HCT116 (cell line): ENCODE measurements around the gene BIRC6. TPM values are rescaled to one million over a fixed set of nuclear protein-coding genes. Genes with fewer than 3 reads are reported as not detected.

Experiments
- ATAC-seq: fragments of 200-7000 bp; cut with Tn5 transposase; 2 replicates; pipeline ENCODE4 v1.9.1; 2020; ENCODE audit warnings: mild to moderate bottlenecking, moderate library complexity
- BruUV-seq: library from RNA; stranded (reverse); fragments of 400-500 nt; replicated peaks from 2 replicates; lab custom pipeline; 2021; lab: Mats Ljungman, UMichigan
- CTCF ChIA-PET: fragments of 300-600 bp; sonication (Branson Sonifier 250); formaldehyde crosslinking; loops from one replicate; lab custom pipeline; 2021; ENCODE audit warnings: antibody characterized with exemption; lab: Charles Lee
- POLR2A ChIA-PET: fragments of 300-600, 350-600 bp; sonication (Branson Sonifier 250); formaldehyde crosslinking; loops from one replicate; lab custom pipeline; 2021; ENCODE audit warnings: antibody characterized with exemption; lab: Charles Lee
- RAD21 ChIA-PET, 2 experiments: fragments of 300-600 bp; sonication (Branson Sonifier 250); formaldehyde crosslinking; loops; one replicate each; lab custom pipeline; 2023; ENCODE audit warnings: low total read pairs in 2 of 2; ENCODE audit not compliant: uncharacterized antibody in 2 of 2, unreplicated experiment in 2 of 2, low non-redundant PET in 1 of 2; lab: Charles Lee
- DNase-seq: peaks from one replicate; pipeline ENCODE4 v3.0.0-alpha.2; 2010; ENCODE audit warnings: low read depth, low spot score
- H2AFZ ChIP-seq: fragments of 200-600 bp; shearing (Covaris generic), sonication (generic); 2 replicates; pipeline ENCODE4 v1.6.1; 2017; ENCODE audit warnings: low read depth, mixed run types, mixed read lengths, antibody characterized with exemption, low read length; ENCODE audit not compliant: poor library complexity, severe bottlenecking
- H3K27ac ChIP-seq: 2 replicates; pipeline ENCODE4 v1.5.1; 2012; ENCODE audit warnings: low read depth, low read length
- H3K27me3 ChIP-seq: fragments of 200-600 bp; sonication (generic); 2 replicates; pipeline ENCODE4 v1.6.1; 2016; ENCODE audit warnings: mixed run types, low read length, mixed read lengths; ENCODE audit not compliant: insufficient read depth
- H3K36me3 ChIP-seq, 2 experiments: fragments of 200-500 bp in 1 of 2; fragments of 200-600 bp in 1 of 2; sonication (Bioruptor generic) in 1 of 2; sonication (generic) in 1 of 2; 2 replicates each; pipeline versions ENCODE4 v1.5.1 to v1.6.1; 2014 to 2016; ENCODE audit warnings: low read length in 2 of 2, inconsistent platforms in 1 of 2, mixed read lengths in 1 of 2, mixed run types in 1 of 2; ENCODE audit not compliant: insufficient read depth in 2 of 2, control insufficient read depth in 1 of 2
- H3K4me1 ChIP-seq, 2 experiments: fragments of 200-600 bp in 1 of 2; sonication (generic) in 1 of 2; 2 replicates each; pipeline versions ENCODE4 v1.5.1 to v1.6.1; 2012 to 2017; ENCODE audit warnings: low read length in 2 of 2, inconsistent platforms in 1 of 2, mild to moderate bottlenecking in 1 of 2, mixed read lengths in 1 of 2, mixed run types in 1 of 2, moderate library complexity in 1 of 2; ENCODE audit not compliant: insufficient read depth in 2 of 2, control insufficient read depth in 1 of 2
- H3K4me2 ChIP-seq: fragments of 200-600 bp; sonication (generic); 2 replicates; pipeline ENCODE4 v1.6.1; 2017; ENCODE audit warnings: mixed run types, low read length, mixed read lengths
- H3K4me3 ChIP-seq, 2 experiments: fragments of 200-600 bp in 1 of 2; sonication (generic) in 1 of 2; replicated peaks in 1 of 2; 2 replicates each; pipeline ENCODE4 v1.5.1; 2011 to 2016; ENCODE audit warnings: low read length in 2 of 2, control low read depth in 1 of 2, low read depth in 1 of 2, mild to moderate bottlenecking in 1 of 2, mixed read lengths in 1 of 2, mixed run types in 1 of 2
- H3K79me2 ChIP-seq: fragments of 200-600 bp; sonication (generic); 2 replicates; pipeline ENCODE4 v1.6.1; 2017; ENCODE audit warnings: mild to moderate bottlenecking, mixed run types, low read length, moderate library complexity, mixed read lengths; ENCODE audit not compliant: insufficient read depth
- H3K9ac ChIP-seq: fragments of 200-600 bp; sonication (generic); 2 replicates; pipeline ENCODE4 v1.6.1; 2016; ENCODE audit warnings: low read length, mixed read lengths
- H3K9me2 ChIP-seq: fragments of 200-600 bp; sonication (generic), shearing (Covaris generic); 2 replicates; pipeline ENCODE4 v1.6.1; 2017; ENCODE audit warnings: mixed run types, mild to moderate bottlenecking, moderate library complexity; ENCODE audit not compliant: insufficient read depth
- H3K9me3 ChIP-seq, 2 experiments: fragments of 200-500 bp in 1 of 2; fragments of 200-600 bp in 1 of 2; sonication (Bioruptor generic) in 1 of 2; sonication (generic) in 1 of 2; 2 replicates each; pipeline ENCODE4 v1.6.1; 2014 to 2017; ENCODE audit warnings: low read length in 2 of 2, mixed read lengths in 2 of 2, inconsistent platforms in 1 of 2, low read depth in 1 of 2, mild to moderate bottlenecking in 1 of 2, mixed run types in 1 of 2, moderate library complexity in 1 of 2; ENCODE audit not compliant: control insufficient read depth in 1 of 2, insufficient read depth in 1 of 2
- H4K20me1 ChIP-seq: fragments of 200-600 bp; sonication (generic), shearing (Covaris generic); 2 replicates; pipeline ENCODE4 v1.6.1; 2017; ENCODE audit warnings: mixed run types, mild to moderate bottlenecking, moderate library complexity; ENCODE audit not compliant: insufficient read depth
- CEBPB ChIP-seq: IDR thresholded peaks from 2 replicates; pipeline ENCODE4 v1.6.1; 2012; ENCODE audit warnings: low read depth
- EGR1 ChIP-seq: IDR thresholded peaks from 2 replicates; pipeline ENCODE4 v1.6.1; 2012; ENCODE audit warnings: low read depth
- FOSL1 ChIP-seq: IDR thresholded peaks from 2 replicates; pipeline ENCODE4 v1.6.1; 2012; ENCODE audit warnings: low read depth
- JUND ChIP-seq: IDR thresholded peaks from 2 replicates; pipeline ENCODE4 v1.6.1; 2012
- SIN3A ChIP-seq: IDR thresholded peaks from 2 replicates; pipeline ENCODE4 v1.6.1; 2012; ENCODE audit warnings: low read depth
- TCF7L2 ChIP-seq: IDR thresholded peaks from 2 replicates; pipeline ENCODE4 v1.7.0; 2011; ENCODE audit warnings: borderline replicate concordance, inconsistent platforms; ENCODE audit not compliant: insufficient read depth, insufficient read length; ENCODE audit errors: extremely low read depth
- YY1 ChIP-seq: IDR thresholded peaks from 2 replicates; pipeline ENCODE4 v1.6.1; 2011; ENCODE audit warnings: low read length, low read depth, moderate library complexity, mild to moderate bottlenecking; ENCODE audit not compliant: insufficient replicate concordance; ENCODE audit errors: extremely low read depth
- intact Hi-C: fragments of 100-400 bp; cut with micrococcal nuclease; formaldehyde crosslinking; loops from 2 replicates; pipeline ENCODE4 v1.10.0; 2022
- microRNA counts: library from miRNA; unstranded; fragments of <30 nt; microRNA quantifications from one replicate; lab custom pipeline; 2015
- microRNA-seq: library from miRNA; unstranded; fragments of <30 nt; microRNA quantifications from one replicate; pipeline ENCODE4, GENCODE V29; 2016; ENCODE audit warnings: borderline number of aligned reads
- total RNA-seq: library from RNA; stranded (reverse); gene quantifications from one replicate; pipeline ENCODE4 v1.2.1, GENCODE V29; 2021; ENCODE audit not compliant: unreplicated experiment
- TF ChIP-seq, protein P1 (sequence below): IDR thresholded peaks from 2 replicates; pipeline ENCODE4 v1.6.1; 2012; ENCODE audit warnings: low read depth
- TF ChIP-seq, protein P2 (sequence below): IDR thresholded peaks from 2 replicates; pipeline ENCODE4 v1.6.1; 2012

Gene BIRC6
- total RNA-seq, 1 experiment from 2014 or later: 60.7 TPM

DNA sequence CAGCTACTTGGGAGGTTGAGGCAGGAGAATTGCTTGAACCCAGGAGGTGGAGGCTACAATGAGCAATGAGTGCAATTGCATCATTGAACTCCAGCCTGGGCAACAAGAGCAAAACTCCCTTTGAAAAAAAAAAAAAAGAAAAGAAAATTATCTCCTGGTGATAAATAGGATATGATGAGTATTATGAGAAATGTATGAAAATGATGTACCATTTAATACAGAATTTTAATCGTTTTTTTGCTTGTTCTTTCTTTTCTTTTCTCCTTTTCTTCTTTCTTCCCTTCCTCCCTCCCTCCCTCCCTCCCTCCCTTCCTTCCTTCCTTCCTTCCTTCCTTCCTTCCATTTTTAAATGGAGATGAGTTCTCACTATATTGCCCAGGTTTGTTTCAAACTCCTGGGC is 311.4 kb downstream of the BIRC6 start:
- CTCF ChIA-PET: no interaction called here
- no peak overlapping the region for H3K27ac ChIP-seq
- H3K9me3 ChIP-seq: no peaks in the 10 kb centered on the region
- no peaks in the 10 kb centered on the region for H3K9me2 ChIP-seq
- ATAC-seq: no peak
- no peaks in the 10 kb centered on the region for H4K20me1 ChIP-seq
- 0 out of 4 replicates have a peak, but pooled peaks cover 0 to 3% of the 10 kb centered on the region in 2 experiments for H3K36me3 ChIP-seq
- no peak overlapping the region for H3K9ac ChIP-seq
- TF ChIP-seq JUND (no peak), YY1 (no peak), TCF7L2 (no peak), EGR1 (no peak), SIN3A (no peak), CEBPB (no peak), FOSL1 (no peak)
- TF ChIP-seq, protein P1, sequence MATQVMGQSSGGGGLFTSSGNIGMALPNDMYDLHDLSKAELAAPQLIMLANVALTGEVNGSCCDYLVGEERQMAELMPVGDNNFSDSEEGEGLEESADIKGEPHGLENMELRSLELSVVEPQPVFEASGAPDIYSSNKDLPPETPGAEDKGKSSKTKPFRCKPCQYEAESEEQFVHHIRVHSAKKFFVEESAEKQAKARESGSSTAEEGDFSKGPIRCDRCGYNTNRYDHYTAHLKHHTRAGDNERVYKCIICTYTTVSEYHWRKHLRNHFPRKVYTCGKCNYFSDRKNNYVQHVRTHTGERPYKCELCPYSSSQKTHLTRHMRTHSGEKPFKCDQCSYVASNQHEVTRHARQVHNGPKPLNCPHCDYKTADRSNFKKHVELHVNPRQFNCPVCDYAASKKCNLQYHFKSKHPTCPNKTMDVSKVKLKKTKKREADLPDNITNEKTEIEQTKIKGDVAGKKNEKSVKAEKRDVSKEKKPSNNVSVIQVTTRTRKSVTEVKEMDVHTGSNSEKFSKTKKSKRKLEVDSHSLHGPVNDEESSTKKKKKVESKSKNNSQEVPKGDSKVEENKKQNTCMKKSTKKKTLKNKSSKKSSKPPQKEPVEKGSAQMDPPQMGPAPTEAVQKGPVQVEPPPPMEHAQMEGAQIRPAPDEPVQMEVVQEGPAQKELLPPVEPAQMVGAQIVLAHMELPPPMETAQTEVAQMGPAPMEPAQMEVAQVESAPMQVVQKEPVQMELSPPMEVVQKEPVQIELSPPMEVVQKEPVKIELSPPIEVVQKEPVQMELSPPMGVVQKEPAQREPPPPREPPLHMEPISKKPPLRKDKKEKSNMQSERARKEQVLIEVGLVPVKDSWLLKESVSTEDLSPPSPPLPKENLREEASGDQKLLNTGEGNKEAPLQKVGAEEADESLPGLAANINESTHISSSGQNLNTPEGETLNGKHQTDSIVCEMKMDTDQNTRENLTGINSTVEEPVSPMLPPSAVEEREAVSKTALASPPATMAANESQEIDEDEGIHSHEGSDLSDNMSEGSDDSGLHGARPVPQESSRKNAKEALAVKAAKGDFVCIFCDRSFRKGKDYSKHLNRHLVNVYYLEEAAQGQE: no peak
- TF ChIP-seq, protein P2, sequence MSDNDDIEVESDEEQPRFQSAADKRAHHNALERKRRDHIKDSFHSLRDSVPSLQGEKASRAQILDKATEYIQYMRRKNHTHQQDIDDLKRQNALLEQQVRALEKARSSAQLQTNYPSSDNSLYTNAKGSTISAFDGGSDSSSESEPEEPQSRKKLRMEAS: no peak
- TF ChIP-seq, all 23 proteins: peak for 0
- no peak for DNase-seq
- H3K4me3 ChIP-seq: no peak overlapping the region
- no peaks in the 10 kb centered on the region for H3K4me1 ChIP-seq
- ChIA-PET RAD21 (no interaction called here), POLR2A (no interaction called here)
- no peaks in the 10 kb centered on the region for H3K27me3 ChIP-seq
- no peak overlapping the region for H3K4me2 ChIP-seq
- no TSS peak for BruUV-seq
- no peaks in the 10 kb centered on the region for H3K79me2 ChIP-seq
- no peak overlapping the region for H2AFZ ChIP-seq
- intact Hi-C loops: no loop called here

MicroRNA genes within 50 kb of the gene (microRNA counts, 767-probe panel; counts per million panel counts)
- microRNA hsa-miR-558 (lab: Ali Mortazavi, UCI): not detected

Small RNA genes lying within 50 kb of the gene (microRNA-seq; reads per million reads assigned to microRNA genes)
- gene MIR4765 (not detected), gene MIR558 (not detected)

Other genes with a start within 250 kb of the BIRC6 start
- gene SLC30A6, start 191.2 kb upstream of the BIRC6 start, total RNA-seq: 18.4 TPM
- gene NLRC4, start 92.1 kb upstream of the BIRC6 start, total RNA-seq: not detected
- 29.8 TPM for gene YIPF4, start 79.1 kb upstream of the BIRC6 start, total RNA-seq